ENCODE measurements around the gene RBP5. TPM values are rescaled to one million over a fixed set of nuclear protein-coding genes. Genes with fewer than 3 reads are reported as not detected.

Gene RBP5
- polyA plus RNA-seq, 1 experiment: 0.25 TPM

- Histone ChIP-seq H3K9me3 (ENCODE audit: control insufficient read depth, insufficient read depth, low read length) (no peaks in the 10 kb centered on the region), H3K27me3 (ENCODE audit: control insufficient read depth, insufficient read depth, low read length) (no peaks in the 10 kb centered on the region), H3K4me3 (ENCODE audit: low read depth, low read length) (no peak overlapping the region), H3K27ac (ENCODE audit: low read depth, low read length) (no peak overlapping the region)
- no peak for DNase-seq (ENCODE audit: low read depth, low spot score)
- POLR2A ChIA-PET: no interaction called here
- no peak for TF ChIP-seq CTCF (IDR thresholded peaks at IDR 0.05; ENCODE audit: low read depth, low read length)
- CTCF ChIA-PET: interaction anchor here (1.3 kb wide), 1 partner anchor 9 kb away, joined by 4 read pairs; the partner anchor contains the start of gene C1RL
Observed at GRCh38 chr12:7100239-7100638, 28.4 kb downstream of the RBP5 start.

GRCh38 chr12:7099290-7099996, 29.2 kb downstream of the RBP5 start:
- CTCF ChIA-PET: interaction anchor here (0.6 to 1.3 kb wide), 3 partner anchors 8 to 14 kb away, joined by 3 to 4 read pairs (median 4); partner anchors contain the start of gene C1RL
- POLR2A ChIA-PET: interaction anchor here (0.6 kb wide), 1 partner anchor 16 kb away, joined by 4 read pairs; no protein-coding TSS in a partner anchor
- DNase-seq (ENCODE audit: low read depth, low spot score): no peak
- H3K9me3 ChIP-seq (ENCODE audit: control insufficient read depth, insufficient read depth, low read length): no peaks in the 10 kb centered on the region
- H3K27ac ChIP-seq (ENCODE audit: low read depth, low read length): no peak overlapping the region
- H3K4me3 ChIP-seq (ENCODE audit: low read depth, low read length): no peak overlapping the region
- H3K27me3 ChIP-seq (ENCODE audit: control insufficient read depth, insufficient read depth, low read length): no peaks in the 10 kb centered on the region
- no peak for TF ChIP-seq CTCF (IDR thresholded peaks at IDR 0.05; ENCODE audit: low read depth, low read length)

GRCh38 chr12:7096979-7097378, 31.7 kb downstream of the RBP5 start:
- no peak overlapping the region for H3K27ac ChIP-seq (ENCODE audit: low read depth, low read length)
- POLR2A ChIA-PET: interaction anchor here (0.7 kb wide), 1 partner anchor 79 kb away, joined by 4 read pairs; the partner anchor contains the start of gene LPCAT3
- CTCF ChIA-PET: no interaction called here
- DNase-seq (ENCODE audit: low read depth, low spot score): no peak
- TF ChIP-seq CTCF (IDR thresholded peaks at IDR 0.05; ENCODE audit: low read depth, low read length): no peak
- H3K4me3 ChIP-seq (ENCODE audit: low read depth, low read length): no peak overlapping the region
- H3K27me3 ChIP-seq (ENCODE audit: control insufficient read depth, insufficient read depth, low read length): no peaks in the 10 kb centered on the region
- H3K9me3 ChIP-seq (ENCODE audit: control insufficient read depth, insufficient read depth, low read length): no peaks in the 10 kb centered on the region

- Histone ChIP-seq H3K27ac (ENCODE audit: low read depth, low read length) (no peak overlapping the region), H3K27me3 (ENCODE audit: control insufficient read depth, insufficient read depth, low read length) (no peaks in the 10 kb centered on the region), H3K4me3 (ENCODE audit: low read depth, low read length) (no peak overlapping the region), H3K9me3 (ENCODE audit: control insufficient read depth, insufficient read depth, low read length) (no peaks in the 10 kb centered on the region)
- no peak for TF ChIP-seq CTCF (IDR thresholded peaks at IDR 0.05; ENCODE audit: low read depth, low read length)
- ChIA-PET POLR2A (no interaction called here), CTCF (interaction anchor here (0.7 to 1.3 kb wide), 2 partner anchors 13 to 78 kb away, joined by 4 read pairs; partner anchors contain the start of genes C1RL and LPCAT3)
- DNase-seq (ENCODE audit: low read depth, low spot score): no peak
Observed at GRCh38 chr12:7096006-7096932, 32.4 kb downstream of the RBP5 start.

All from AG04450 (cell line).